Measurements from ENCODE around the gene PARK7.

Gene PARK7

GRCh38 chr1:7964476-7964875 lies 3.0 kb downstream of the PARK7 start:
- 0 out of 2 replicates have a peak overlapping the region, but pooled peaks have one; percentile 80 for H3K27ac ChIP-seq
- TF ChIP-seq CTCF (conservative IDR thresholded peaks at IDR 0.05), result no peak

- TF ChIP-seq CTCF (conservative IDR thresholded peaks at IDR 0.05), result no peak
- peak overlapping the region; percentile 80 for H3K27ac ChIP-seq
Measured at GRCh38 chr1:7967196-7967595, 5.7 kb downstream of the PARK7 start.

- no peak for TF ChIP-seq CTCF (conservative IDR thresholded peaks at IDR 0.05)
- H3K27ac ChIP-seq, result peak overlapping the region; percentile 80
Measured at GRCh38 chr1:7967651-7968050, 6.1 kb downstream of the PARK7 start.

GRCh38 chr1:7970246-7970645 lies 8.7 kb downstream of the PARK7 start:
- no peak for TF ChIP-seq CTCF (conservative IDR thresholded peaks at IDR 0.05)
- peak overlapping the region; percentile 80 for H3K27ac ChIP-seq

GRCh38 chr1:7971024-7971423 lies 9.5 kb downstream of the PARK7 start:
- TF ChIP-seq CTCF (conservative IDR thresholded peaks at IDR 0.05), result no peak
- H3K27ac ChIP-seq, result peak overlapping the region; percentile 80

GRCh38 chr1:7972285-7972684 lies 10.8 kb downstream of the PARK7 start:
- no peak for TF ChIP-seq CTCF (conservative IDR thresholded peaks at IDR 0.05)
- H3K27ac ChIP-seq, result peak overlapping the region; percentile 80

- H3K27ac ChIP-seq, result peak overlapping the region; percentile 80; the same call in 1 of the 2 replicates
- TF ChIP-seq CTCF (conservative IDR thresholded peaks at IDR 0.05), result no peak
Measured at GRCh38 chr1:7973086-7973485, 11.6 kb downstream of the PARK7 start.

Measured in VCaP (cell line).